ENCODE data around the gene NPRL2.
"Not testable (repeated sequence)": the region's sequence is repeated elsewhere in the genome, so short reads cannot be mapped to it uniquely, and the experiment has no call there.

NPRL2 gene

GRCh38 chr3:50317300-50317699 lies 33.3 kb downstream of the NPRL2 start:
- H3K36me3 ChIP-seq (ENCODE audit: insufficient read depth, low read length): peaks cover 22% of the 10 kb centered on the region
- peaks cover 26% of the 10 kb centered on the region for H3K4me1 ChIP-seq (ENCODE audit: control insufficient read depth, insufficient read depth, low read length)
- H3K9ac ChIP-seq (ENCODE audit: low read depth, low read length): no peak overlapping the region
- no peaks in the 10 kb centered on the region for H3K27me3 ChIP-seq (ENCODE audit: control insufficient read depth, insufficient read depth, low read length)
- H3K9me3 ChIP-seq (replicated peaks; ENCODE audit: low read length): no peaks in the 10 kb centered on the region
- H3K4me3 ChIP-seq (ENCODE audit: low read length): no peak overlapping the region
- H3K4me2 ChIP-seq (ENCODE audit: low read length): no peak overlapping the region

- Histone ChIP-seq H3K9me3 (replicated peaks; ENCODE audit: low read length) (no peaks in the 10 kb centered on the region), H3K4me3 (ENCODE audit: low read length) (no peak overlapping the region), H3K4me1 (ENCODE audit: control insufficient read depth, insufficient read depth, low read length) (peaks cover 21% of the 10 kb centered on the region), H3K27me3 (ENCODE audit: control insufficient read depth, insufficient read depth, low read length) (no peaks in the 10 kb centered on the region), H3K4me2 (ENCODE audit: low read length) (no peak overlapping the region), H3K9ac (ENCODE audit: low read depth, low read length) (no peak overlapping the region), H3K36me3 (ENCODE audit: insufficient read depth, low read length) (peaks cover 22% of the 10 kb centered on the region)
These were observed 33.8 kb downstream of the NPRL2 start for GRCh38 chr3:50316657-50317242.

- H3K4me1 ChIP-seq (ENCODE audit: control insufficient read depth, insufficient read depth, low read length): peaks cover 13% of the 10 kb centered on the region
- H3K9me3 ChIP-seq (replicated peaks; ENCODE audit: low read length): no peaks in the 10 kb centered on the region
- H3K9ac ChIP-seq (ENCODE audit: low read depth, low read length): no peak overlapping the region
- H3K4me2 ChIP-seq (ENCODE audit: low read length): no peak overlapping the region
- no peak overlapping the region for H3K4me3 ChIP-seq (ENCODE audit: low read length)
- peaks cover 21% of the 10 kb centered on the region for H3K36me3 ChIP-seq (ENCODE audit: insufficient read depth, low read length)
- no peaks in the 10 kb centered on the region for H3K27me3 ChIP-seq (ENCODE audit: control insufficient read depth, insufficient read depth, low read length)
These were observed 35.8 kb downstream of the NPRL2 start for GRCh38 chr3:50314816-50315215.

- H3K4me1 ChIP-seq (ENCODE audit: control insufficient read depth, insufficient read depth, low read length): peaks cover 10% of the 10 kb centered on the region
- peaks cover 17% of the 10 kb centered on the region for H3K36me3 ChIP-seq (ENCODE audit: insufficient read depth, low read length)
- H3K27me3 ChIP-seq (ENCODE audit: control insufficient read depth, insufficient read depth, low read length): no peaks in the 10 kb centered on the region
- H3K9me3 ChIP-seq (replicated peaks; ENCODE audit: low read length): no peaks in the 10 kb centered on the region
- H3K9ac ChIP-seq (ENCODE audit: low read depth, low read length): no peak overlapping the region
- no peak overlapping the region for H3K4me2 ChIP-seq (ENCODE audit: low read length)
- no peak overlapping the region for H3K4me3 ChIP-seq (ENCODE audit: low read length)
These were observed 36.2 kb downstream of the NPRL2 start for GRCh38 chr3:50314342-50314741.

GRCh38 chr3:50312041-50312440 lies 38.5 kb downstream of the NPRL2 start:
- not testable (repeated sequence) for H3K4me2 ChIP-seq (ENCODE audit: low read length); H3K4me3 ChIP-seq (ENCODE audit: low read length); H3K9me3 ChIP-seq (replicated peaks; ENCODE audit: low read length); H3K27me3 ChIP-seq (ENCODE audit: control insufficient read depth, insufficient read depth, low read length); H3K36me3 ChIP-seq (ENCODE audit: insufficient read depth, low read length); H3K4me1 ChIP-seq (ENCODE audit: control insufficient read depth, insufficient read depth, low read length); H3K9ac ChIP-seq (ENCODE audit: low read depth, low read length)

- Histone ChIP-seq H3K4me2 (ENCODE audit: low read length) (no peak overlapping the region), H3K4me3 (ENCODE audit: low read length) (no peak overlapping the region), H3K9me3 (replicated peaks; ENCODE audit: low read length) (no peaks in the 10 kb centered on the region), H3K9ac (ENCODE audit: low read depth, low read length) (no peak overlapping the region), H3K4me1 (ENCODE audit: control insufficient read depth, insufficient read depth, low read length) (peaks cover 11% of the 10 kb centered on the region), H3K36me3 (ENCODE audit: insufficient read depth, low read length) (no peaks in the 10 kb centered on the region), H3K27me3 (ENCODE audit: control insufficient read depth, insufficient read depth, low read length) (no peaks in the 10 kb centered on the region)
These were observed 46.0 kb downstream of the NPRL2 start for GRCh38 chr3:50304601-50305000.

- Histone ChIP-seq H3K4me2 (ENCODE audit: low read length) (no peak within 1 kb of the TSS), H3K4me1 (ENCODE audit: control insufficient read depth, insufficient read depth, low read length) (peaks cover 19% of the 10 kb centered on the region), H3K36me3 (ENCODE audit: insufficient read depth, low read length) (no peaks in the 10 kb centered on the region), H3K4me3 (ENCODE audit: low read length) (no peak within 1 kb of the TSS), H3K9ac (ENCODE audit: low read depth, low read length) (no peak within 1 kb of the TSS), H3K27me3 (ENCODE audit: control insufficient read depth, insufficient read depth, low read length) (no peaks in the 10 kb centered on the region), H3K9me3 (replicated peaks; ENCODE audit: low read length) (no peaks in the 10 kb centered on the region)
These were observed 47.4 kb downstream of the NPRL2 start, which contains the start of gene HYAL1 for GRCh38 chr3:50303013-50303815. Gene HYAL1, minus strand, starts transcription at chr3:50303574. Its CDS starts 618 bp downstream, at chr3:50302956.

GRCh38 chr3:50302095-50303012 lies 48.2 kb downstream of the NPRL2 start:
- Histone ChIP-seq H3K36me3 (ENCODE audit: insufficient read depth, low read length) (no peaks in the 10 kb centered on the region), H3K4me3 (ENCODE audit: low read length) (no peak overlapping the region), H3K4me2 (ENCODE audit: low read length) (no peak overlapping the region), H3K4me1 (ENCODE audit: control insufficient read depth, insufficient read depth, low read length) (peaks cover 22% of the 10 kb centered on the region), H3K27me3 (ENCODE audit: control insufficient read depth, insufficient read depth, low read length) (no peaks in the 10 kb centered on the region), H3K9ac (ENCODE audit: low read depth, low read length) (no peak overlapping the region), H3K9me3 (replicated peaks; ENCODE audit: low read length) (no peaks in the 10 kb centered on the region)

GRCh38 chr3:50300681-50301254 lies 49.8 kb downstream of the NPRL2 start:
- Histone ChIP-seq H3K4me3 (ENCODE audit: low read length) (peak overlapping the region; percentile 68), H3K4me1 (ENCODE audit: control insufficient read depth, insufficient read depth, low read length) (peaks cover 22% of the 10 kb centered on the region), H3K9me3 (replicated peaks; ENCODE audit: low read length) (no peaks in the 10 kb centered on the region), H3K27me3 (ENCODE audit: control insufficient read depth, insufficient read depth, low read length) (no peaks in the 10 kb centered on the region), H3K9ac (ENCODE audit: low read depth, low read length) (peak overlapping the region; percentile 76), H3K4me2 (ENCODE audit: low read length) (peak overlapping the region; percentile 87), H3K36me3 (ENCODE audit: insufficient read depth, low read length) (no peaks in the 10 kb centered on the region)

- Histone ChIP-seq H3K4me2 (ENCODE audit: low read length) (peak overlapping the region; percentile 87), H3K9me3 (replicated peaks; ENCODE audit: low read length) (no peaks in the 10 kb centered on the region), H3K36me3 (ENCODE audit: insufficient read depth, low read length) (no peaks in the 10 kb centered on the region), H3K4me1 (ENCODE audit: control insufficient read depth, insufficient read depth, low read length) (peaks cover 22% of the 10 kb centered on the region), H3K4me3 (ENCODE audit: low read length) (peak overlapping the region; percentile 68), H3K9ac (ENCODE audit: low read depth, low read length) (peak overlapping the region; percentile 76), H3K27me3 (ENCODE audit: control insufficient read depth, insufficient read depth, low read length) (no peaks in the 10 kb centered on the region)
These were observed 50.5 kb downstream of the NPRL2 start for GRCh38 chr3:50299929-50300680.

- Histone ChIP-seq H3K4me3 (ENCODE audit: low read length) (peak overlapping the region; percentile 68), H3K36me3 (ENCODE audit: insufficient read depth, low read length) (no peaks in the 10 kb centered on the region), H3K4me2 (ENCODE audit: low read length) (peak overlapping the region; percentile 87), H3K9me3 (replicated peaks; ENCODE audit: low read length) (no peaks in the 10 kb centered on the region), H3K27me3 (ENCODE audit: control insufficient read depth, insufficient read depth, low read length) (no peaks in the 10 kb centered on the region), H3K9ac (ENCODE audit: low read depth, low read length) (peak overlapping the region; percentile 76), H3K4me1 (ENCODE audit: control insufficient read depth, insufficient read depth, low read length) (peaks cover 22% of the 10 kb centered on the region)
These were observed 51.0 kb downstream of the NPRL2 start for GRCh38 chr3:50299638-50299928.
